Stimulated activated CD4-positive, alpha-beta T cell treated with anti-CD3 and anti-CD28 coated beads, TNF-alpha, amount 100 ng/mL, for 1 hour (primary cell): ENCODE measurements around the gene MSMO1.

Experiments
- DNase-seq, 3 donors: peaks; one replicate each; pipeline ENCODE4 v3.0.0-alpha.2; 2020; ENCODE audit warnings: low read depth in 3 of 3, low spot score in 1 of 3

The MSMO1 gene

GRCh38 chr4:165386328-165386727 lies 58.9 kb downstream of the MSMO1 start:
- no peak for DNase-seq

GRCh38 chr4:165388756-165389155 lies 61.3 kb downstream of the MSMO1 start:
- no peak for DNase-seq
